ENCODE measurements around the gene PSMC4. TPM values are rescaled to one million over a fixed set of nuclear protein-coding genes. Genes with fewer than 3 reads are reported as not detected.

Gene PSMC4
- 111 and 112 TPM in 2 replicates for total RNA-seq

DNA sequence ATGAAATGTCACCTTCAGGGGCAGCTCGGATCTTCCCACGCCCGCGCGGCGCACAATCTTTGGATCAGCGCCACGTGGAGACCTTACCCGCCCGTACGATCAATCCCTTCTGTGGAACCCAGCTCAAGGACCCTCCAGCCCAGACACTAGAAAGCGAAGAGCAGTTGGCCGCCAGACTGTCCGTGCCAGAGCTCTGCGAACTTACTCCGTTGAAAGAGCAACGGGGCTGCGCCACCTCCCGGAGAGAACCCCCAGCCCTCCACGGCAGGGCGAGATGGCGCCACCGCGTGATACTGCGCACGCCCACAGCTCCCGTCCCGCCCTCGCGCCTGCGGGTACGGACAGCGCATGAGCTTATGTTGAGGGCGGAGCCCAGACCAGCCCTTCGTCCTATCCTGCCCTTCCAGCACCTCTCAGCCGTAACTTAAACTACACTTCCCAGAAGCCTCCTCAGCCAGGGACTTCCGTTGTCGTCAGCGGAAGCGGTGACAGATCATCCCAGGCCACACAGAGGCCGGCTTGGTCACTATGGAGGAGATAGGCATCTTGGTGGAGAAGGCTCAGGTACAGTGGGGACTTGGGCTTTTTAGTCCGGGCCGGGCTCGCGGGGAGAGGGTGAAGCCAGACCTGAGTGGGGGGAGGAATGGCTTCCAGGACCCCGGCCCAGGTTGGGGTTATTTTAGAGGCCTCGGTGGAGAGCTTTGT, at the start of gene PSMC4:
Gene PSMC4 (plus strand): TSS at position 491 of the 705 bp plus-strand sequence. CDS start 38 bp downstream, at position 529.

DNA sequence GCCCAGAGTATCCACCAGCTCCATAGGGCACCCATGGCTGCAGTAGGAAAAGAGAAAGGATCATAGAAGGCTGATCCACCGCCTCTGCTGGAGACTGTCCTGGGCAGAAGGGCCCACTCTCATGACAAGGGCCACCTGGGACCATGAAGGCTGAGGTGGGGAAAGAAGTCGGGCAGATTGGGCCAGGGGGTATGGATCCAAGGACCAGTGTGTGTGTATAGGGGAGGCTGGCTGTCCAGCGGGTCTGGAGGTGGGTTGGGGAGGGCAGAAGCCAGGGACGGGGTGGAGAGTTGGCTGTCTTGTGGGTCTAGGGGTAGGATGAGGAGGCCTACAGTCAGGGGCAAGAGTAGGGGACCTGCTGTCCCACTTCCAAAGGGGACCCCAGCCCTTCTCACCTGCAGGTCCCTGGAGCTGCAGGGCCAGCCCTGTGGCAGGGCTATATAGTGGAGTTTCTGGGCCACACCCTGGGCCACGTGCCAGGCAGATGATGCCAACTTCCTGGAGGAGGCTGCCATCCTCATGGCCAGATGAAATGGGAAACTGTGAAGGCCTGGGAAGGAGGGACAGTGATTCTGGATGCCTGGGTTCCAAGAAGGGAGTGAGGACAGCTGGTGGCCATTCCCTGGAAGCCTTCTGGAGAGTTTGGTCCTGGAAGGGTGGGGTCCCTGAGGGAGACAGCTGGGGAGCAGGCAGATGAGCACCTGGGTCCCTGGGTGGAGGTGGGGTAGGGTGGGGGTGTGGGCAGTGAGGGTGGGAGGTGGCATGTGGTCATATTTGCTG, 36.2 kb upstream of the PSMC4 start, which contains the start of gene FCGBP:
Gene FCGBP (minus strand): TSS at position 51 of the 780 bp plus-strand sequence.

DNA sequence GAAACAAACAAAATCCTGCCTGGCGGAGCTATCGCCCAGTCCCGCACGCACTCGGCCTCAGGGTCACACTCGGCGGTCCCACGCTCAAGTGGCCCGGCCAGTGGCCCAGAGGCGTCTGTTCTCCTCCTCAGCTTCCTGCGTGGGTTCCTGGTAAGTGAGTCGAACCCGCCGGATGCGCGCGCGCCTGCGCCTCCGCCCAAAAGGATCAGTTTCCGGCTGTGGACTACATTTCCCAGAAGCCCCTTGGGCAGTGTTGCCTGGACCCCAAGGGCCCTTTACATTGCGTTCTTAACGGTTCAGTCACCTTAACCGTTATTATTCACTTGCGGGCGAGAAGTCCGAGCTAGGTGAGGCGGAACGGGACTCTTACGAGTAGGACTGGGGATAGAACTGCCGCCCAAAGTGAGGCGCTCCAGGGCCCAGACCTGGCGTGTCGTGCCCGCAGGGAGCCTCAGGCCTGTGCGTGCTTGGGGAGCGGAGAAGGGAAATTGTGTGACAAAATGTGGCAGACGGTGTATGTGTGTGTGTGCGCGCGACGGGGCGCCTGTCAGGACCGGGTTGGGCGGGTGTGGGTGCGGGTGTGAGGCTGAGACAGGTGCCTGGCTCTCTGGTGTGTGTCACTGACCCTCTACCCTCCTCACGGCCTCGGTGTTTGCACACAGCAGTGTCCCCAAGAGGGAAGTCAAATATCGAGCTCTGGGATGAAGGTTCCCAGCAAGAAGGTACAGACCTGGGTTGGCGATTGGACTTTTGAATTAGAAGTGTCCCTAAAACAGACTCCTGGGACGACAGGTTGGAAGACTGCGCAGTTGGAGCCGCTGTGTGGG, 26.1 kb downstream of the PSMC4 start, which contains the start of gene ZNF546:
Gene ZNF546 (plus strand): TSS at position 250 of the 827 bp plus-strand sequence. CDS start 1,267 bp downstream, outside the sequence.

Other genes with a start within 250 kb of the PSMC4 start
- gene CLC, start 233.1 kb upstream of the PSMC4 start, total RNA-seq, result not detected in 2 replicates
- not detected in 2 replicates for gene LEUTX, start 192.3 kb upstream of the PSMC4 start, total RNA-seq
- 9.0 and 14.7 TPM in 2 replicates for gene DYRK1B, start 137.0 kb upstream of the PSMC4 start, total RNA-seq
- 199 and 231 TPM in 2 replicates for gene FBL, start 124.8 kb upstream of the PSMC4 start, total RNA-seq
- gene FCGBP, start 36.5 kb upstream of the PSMC4 start, total RNA-seq, result under 0.01 and 0.59 TPM in 2 replicates
- 5.1 and 5.9 TPM in 2 replicates for gene ZNF546, start 25.9 kb downstream of the PSMC4 start, total RNA-seq
- gene ZNF780B, start 85.1 kb downstream of the PSMC4 start, total RNA-seq, result 11.0 and 14.1 TPM in 2 replicates
- gene ZNF780A, start 119.8 kb downstream of the PSMC4 start, total RNA-seq, result 11.7 and 14.7 TPM in 2 replicates
- 4.8 and 9.0 TPM in 2 replicates for gene MAP3K10, start 220.3 kb downstream of the PSMC4 start, total RNA-seq
- gene TTC9B, start 247.2 kb downstream of the PSMC4 start, total RNA-seq, result not detected in 2 replicates

Data from subcutaneous preadipocyte (primary cell).